HG03097 (cell line): ENCODE data around the gene CCR8.
"Not testable (repeated sequence)": the region's sequence is repeated elsewhere in the genome, so short reads cannot be mapped to it uniquely, and the experiment has no call there.

Experiments
- ATAC-seq: cut with Tn5 transposase; IDR thresholded peaks from one replicate; pipeline ENCODE4 v1.9.1; 2021; ENCODE audit not compliant: unreplicated experiment, low FRiP score

The CCR8 gene

DNA sequence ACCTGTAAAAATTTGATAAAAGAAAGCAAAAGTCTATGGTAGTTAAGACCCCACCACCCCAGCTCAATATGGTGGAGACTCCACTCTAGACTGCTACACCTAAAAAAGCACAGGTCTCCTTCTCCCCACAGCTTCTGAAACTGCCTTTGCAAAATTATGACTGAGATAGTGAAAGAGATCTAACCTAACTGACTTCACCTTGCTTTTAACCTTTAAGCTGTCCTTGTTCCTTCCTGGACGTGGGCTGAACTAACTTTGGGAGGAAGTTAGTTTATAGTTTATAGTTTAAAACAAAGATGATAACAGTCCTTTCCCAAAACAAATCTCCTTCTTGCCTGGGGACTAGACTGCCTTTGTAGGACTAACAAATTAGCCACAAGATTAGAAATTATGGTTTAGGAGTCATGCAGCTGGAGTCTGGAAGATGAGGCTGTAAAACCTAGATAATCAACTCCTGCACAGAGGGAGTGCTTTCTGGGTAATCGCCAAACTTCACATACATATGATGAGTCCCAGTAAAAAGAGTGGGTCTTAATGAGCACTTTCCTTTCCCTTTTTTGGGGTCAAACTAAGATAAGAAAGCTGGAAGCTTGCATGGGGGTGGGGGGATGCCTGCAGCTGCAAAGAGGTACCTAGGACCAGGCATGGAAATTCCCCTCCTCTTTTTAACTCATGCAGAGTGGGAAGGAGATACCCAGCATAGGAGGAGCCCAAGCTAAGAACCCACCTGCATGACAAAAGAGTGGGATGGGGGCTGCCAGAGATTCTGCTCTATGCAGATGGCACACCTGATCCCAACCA, 17.5 kb downstream of the CCR8 start:
- ATAC-seq = no peak

DNA sequence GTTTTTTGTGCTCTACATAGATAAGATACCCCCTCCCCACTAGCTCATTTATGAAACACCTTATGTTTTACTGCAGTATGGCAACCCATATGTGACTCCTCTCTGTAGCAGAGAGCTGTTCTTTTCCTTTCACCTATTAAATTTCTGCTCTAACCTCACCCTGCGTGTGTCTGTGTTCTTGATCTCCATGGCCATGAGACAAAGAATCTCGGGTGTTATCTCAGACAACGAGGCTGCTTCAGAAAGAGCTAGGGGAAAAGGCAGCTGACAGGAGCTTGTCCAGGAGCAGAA, 18.0 kb downstream of the CCR8 start:
- no peak for ATAC-seq

DNA sequence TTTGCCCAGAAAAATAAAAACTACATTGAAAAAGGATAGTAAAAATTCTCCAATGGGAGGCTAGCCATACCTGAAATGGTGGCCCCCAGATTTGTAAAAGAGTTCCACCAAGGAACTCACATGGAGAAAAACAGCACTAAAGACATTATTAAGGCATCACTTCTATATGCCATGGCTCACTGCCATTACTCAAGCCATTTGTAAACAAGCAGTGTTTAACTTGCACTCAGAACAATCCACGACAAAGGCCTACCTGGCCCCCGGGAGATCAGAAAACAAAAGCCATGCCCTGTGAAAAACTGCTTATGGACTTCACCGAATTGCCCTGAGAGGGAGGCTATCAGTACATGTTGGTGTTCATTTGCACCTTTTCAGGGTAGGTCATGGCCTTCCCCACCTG, 19.6 kb downstream of the CCR8 start:
- ATAC-seq = no peak

DNA sequence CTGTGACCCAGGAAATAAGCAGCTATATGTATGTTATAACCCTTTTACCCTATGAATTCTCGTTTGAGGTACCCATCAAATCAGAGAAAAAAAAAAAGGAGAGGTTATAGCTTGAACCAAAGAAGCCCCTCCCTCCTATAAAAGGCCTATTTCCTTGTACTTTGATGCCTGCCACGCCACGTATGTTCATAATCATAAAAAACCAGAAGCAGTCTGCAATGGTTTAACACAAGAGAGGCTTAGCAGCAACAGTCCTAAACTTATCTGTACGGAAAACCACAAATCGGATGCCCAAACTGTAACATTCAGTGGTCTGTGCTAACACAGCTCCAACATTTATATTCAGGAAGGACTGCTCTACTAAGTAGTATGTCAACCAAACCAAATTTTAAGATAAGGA, 21.2 kb downstream of the CCR8 start:
- no peak for ATAC-seq

DNA sequence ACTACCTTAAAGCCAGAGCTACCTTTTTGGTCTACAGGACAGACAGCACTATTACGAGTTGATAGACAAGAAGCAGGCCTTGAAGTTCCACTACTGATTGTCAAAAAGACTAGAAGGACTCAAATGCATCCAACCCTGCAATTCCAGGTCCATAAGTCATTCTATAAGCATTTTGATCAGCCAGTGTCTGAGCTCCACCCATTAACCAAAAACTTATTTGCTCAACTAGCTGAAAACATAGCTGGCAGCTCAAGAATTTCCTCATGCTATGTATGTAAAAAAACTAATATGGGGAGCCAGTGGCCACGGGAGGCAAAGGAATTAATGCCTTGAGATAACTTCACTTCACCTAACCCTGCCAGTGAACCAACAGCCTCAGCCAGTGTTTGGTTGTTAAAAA, 21.6 kb downstream of the CCR8 start:
- not testable (repeated sequence) for ATAC-seq

DNA sequence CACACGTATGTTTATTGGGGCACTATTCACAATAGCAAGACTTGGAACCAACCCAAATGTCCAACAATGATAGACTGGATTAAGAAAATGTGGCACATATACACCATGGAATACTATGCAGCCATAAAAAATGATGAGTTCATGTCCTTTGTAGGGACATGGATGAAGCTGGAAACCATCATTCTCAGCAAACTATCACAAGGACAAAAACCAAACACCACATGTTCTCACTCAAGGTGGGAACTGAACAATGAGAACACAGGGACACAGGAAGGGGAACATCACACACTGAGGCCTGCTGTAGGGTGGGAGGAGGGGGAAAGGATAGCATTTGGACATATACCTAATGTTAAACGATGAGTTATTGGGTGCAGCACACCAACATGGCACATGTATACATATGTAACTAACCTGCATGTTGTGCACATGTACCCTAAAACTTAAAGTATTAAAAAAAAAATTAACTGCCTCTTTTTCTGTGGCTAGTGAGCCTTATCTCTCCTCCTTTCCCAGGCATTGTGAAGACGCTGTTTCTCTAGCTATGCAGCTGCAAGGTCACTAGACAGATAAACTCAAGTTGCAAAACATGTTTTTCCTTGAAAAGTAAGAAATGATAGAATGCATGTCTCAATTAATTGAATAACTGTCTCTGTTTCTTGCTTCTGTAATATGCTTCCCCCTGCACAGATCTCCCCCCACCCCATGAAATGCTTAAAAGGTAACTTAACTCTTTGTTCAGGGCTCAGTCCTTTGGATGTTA, 23.8 kb downstream of the CCR8 start:
- ATAC-seq = not testable (repeated sequence)

DNA sequence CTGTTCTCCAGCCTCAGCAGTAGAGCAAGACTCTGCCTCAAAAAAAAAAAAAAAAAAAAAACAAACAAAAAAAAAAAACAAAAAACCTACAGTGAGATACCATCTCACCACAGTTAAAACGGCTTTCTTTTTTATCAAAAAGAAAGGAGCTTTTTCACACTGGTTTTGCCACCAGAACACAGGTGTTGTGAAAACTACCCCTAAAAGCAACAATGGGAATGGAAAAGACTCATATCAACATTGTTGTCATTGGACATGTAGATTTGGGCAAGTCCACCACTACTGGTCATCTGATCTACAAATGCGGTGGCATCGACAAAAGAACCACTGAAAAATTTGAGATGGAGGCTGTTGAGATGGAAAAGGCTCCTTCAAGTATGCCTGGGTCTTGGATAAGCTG, 28.8 kb downstream of the CCR8 start:
- no peak for ATAC-seq

DNA sequence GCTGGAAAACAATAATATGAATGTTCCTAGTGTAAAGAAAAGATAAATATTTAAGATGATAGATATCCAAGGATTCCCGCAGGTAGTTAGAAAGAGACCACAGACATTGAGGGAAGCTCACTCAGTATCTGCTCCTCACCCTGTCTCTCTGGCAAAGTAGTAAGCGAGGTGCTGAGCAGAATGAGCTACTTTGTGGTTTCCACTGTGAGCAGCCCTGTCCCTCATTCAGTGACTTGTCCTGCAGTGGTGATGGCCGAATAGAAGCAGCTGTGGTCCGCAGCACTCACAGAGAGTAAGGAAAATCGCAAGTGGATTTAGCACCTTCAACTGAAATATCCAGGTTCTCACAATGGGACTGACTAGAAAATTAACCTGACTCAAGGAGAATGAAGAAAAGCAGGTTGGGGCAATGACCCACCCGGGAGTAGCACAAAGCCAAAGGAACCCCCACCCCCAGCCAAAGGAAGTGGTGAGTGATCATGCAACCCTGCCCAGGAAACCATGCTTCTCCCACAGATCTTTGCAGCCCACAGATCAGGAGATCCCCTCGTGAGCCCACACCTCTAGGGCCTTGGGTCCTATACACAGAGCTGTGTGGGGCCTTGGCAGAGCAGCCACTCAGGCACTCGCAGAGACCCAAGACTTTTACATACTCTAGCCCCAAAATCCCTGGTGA, 31.9 kb downstream of the CCR8 start:
- peak; percentile 71 for ATAC-seq

DNA sequence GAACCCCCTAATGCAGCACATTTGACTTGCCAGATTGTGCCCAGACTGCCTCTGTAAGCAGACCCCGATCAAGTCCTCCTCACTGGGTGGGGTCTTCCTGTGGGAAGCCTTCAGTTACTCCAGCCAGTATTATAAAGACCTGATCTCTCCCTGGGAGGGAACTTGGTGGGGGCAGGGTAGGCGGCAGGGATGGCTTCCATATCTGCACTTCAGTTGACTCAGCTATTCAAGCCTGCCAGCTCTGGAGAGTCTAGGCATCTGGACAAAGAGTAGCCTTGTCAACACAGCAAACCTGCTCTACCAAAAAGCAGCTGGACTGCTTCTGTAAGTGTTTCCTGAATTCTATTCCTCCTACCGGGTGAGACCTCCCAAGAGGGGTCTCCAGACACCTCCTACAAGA, 32.7 kb downstream of the CCR8 start:
- ATAC-seq = no peak

DNA sequence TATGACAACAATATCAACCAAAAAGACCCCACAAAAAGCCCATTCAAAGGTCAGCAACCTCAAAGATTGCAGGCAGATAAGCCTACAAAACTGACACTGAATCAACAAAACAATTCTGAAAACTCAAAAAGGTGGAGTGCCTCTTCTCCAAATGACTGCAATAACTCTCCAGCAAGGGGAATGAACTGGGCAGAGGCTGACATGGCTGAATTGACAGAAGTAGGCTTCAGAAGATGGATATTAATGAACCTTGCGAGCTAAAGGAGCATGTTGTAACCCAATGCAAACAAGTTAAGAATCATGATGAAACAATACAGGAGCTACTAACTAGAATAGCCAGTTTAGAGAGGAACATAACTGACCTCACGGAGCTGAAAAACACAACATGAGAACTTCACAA, 33.3 kb downstream of the CCR8 start:
- ATAC-seq = no peak

DNA sequence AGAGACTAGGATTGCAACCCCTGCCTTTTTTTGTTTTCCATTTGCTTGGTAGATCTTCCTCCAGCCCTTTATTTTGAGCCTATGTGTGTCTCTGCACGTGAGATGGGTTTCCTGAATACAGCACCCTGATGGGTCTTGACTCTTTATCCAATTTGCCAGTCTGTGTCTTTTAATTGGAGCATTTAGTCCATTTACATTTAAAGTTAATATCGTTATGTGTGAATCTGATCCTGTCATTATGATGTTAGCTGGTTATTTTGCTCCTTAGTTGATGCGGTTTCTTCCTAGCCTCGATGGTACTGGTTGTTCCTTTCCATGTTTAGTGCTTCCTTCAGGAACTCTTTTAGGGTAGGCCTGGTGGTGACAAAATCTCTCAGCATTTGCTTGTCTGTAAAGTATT, 40.9 kb downstream of the CCR8 start:
- not testable (repeated sequence) for ATAC-seq

DNA sequence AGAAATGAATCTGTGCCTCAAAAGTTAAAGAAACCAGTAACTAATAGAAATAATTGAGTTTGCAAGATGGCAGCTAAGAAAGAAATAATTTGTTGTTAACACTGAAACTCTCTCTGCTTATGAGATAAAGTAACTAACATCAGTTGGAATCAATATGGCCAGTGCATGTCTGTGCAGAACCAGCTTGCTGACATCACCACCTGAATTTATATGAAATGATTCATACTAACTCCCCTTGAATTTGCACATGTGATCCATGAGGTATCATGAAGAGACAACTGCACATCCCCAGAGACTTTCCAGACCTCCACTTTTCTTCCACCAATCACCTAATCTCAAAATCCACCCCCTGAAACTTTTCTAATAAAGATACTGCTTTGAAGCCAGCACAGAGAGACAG, 43.3 kb downstream of the CCR8 start:
- no peak for ATAC-seq

DNA sequence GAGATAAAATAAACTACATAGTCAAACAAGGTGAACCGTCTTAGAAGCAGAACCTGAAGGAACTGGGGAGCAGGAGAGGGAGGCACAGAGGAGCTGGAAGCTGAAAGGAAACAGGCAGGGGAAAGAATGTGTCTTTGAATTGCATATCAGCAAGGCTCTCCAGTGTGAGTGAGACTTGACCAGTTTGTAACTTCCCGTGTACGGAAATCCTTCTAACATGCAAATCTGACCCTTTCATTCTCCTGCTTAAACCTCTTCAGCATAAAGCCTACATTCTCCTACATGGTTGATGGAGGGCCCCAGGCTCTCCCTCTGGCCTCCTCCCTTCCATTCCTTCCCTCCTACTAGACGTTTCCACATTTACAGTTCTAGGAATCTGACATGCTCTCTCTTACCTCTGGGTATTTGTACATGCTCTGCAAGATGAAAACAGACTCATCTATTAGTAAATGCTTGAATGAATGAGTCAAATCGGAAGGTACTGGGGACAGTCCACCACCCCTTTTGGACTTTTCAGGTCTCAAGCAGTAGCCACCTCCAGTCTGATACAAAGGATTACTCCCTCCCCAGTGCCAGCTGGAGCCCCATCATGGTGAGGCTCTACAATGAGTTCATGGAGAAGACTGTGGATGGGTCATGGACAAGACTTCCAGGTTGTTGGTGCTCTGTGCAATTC, 47.6 kb downstream of the CCR8 start:
- no peak for ATAC-seq

DNA sequence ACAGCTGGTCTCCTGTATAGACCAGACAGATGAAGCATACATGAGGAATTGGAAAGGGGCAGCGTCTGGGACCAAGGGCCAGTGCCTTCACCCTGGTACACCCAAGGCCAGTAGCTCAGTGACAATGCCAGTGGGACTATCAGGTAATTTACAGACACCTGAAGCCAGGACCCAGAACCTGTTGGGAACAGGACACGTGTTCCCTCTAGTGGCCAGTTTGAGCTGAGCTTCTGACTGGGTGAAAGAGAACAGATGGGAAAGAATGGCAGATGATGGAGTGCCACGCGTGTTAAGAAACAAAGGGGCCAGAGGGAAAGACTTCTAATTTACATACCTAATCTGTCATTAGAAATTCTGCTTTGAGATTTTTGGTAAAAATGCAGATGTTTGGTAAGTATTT, 48.6 kb downstream of the CCR8 start:
- ATAC-seq = peak; percentile 67

DNA sequence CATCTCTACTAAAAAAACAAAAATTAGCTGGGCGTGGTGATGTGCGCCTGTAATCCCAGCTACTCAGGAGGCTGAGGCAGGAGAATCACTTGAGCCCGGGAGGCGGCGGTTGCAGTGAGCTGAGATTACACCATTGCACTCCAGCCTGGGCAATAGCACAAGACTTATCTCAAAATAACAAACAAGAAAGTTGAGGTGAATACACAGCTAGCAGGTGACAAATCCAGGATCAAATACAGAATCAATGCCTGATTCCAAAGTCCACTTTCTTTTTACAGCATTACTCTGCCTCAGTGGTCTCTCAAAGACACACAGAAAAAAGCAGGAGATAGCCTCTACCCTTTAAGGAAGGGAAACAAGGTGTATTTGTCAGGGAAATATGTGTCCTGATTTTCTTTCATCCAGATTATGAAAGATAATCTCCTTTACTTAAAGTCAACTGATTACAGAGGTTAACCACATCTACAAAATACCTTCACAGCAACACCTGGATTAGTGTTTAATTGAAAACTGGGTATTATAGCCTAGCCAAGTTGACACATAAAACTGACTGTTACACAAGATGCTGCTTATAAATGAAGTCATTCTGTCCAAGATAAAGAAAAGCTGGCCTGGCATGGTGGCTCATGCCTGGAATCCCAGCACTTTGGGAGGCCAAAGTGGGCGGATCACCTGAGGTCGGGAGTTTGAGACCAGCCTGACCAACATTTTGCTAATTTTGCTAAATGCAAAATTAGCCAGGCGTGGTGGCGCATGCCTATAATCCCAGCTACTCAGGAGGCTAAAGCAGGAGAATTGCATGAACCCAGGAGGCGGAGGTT, 49.7 kb downstream of the CCR8 start:
- no peak for ATAC-seq

DNA sequence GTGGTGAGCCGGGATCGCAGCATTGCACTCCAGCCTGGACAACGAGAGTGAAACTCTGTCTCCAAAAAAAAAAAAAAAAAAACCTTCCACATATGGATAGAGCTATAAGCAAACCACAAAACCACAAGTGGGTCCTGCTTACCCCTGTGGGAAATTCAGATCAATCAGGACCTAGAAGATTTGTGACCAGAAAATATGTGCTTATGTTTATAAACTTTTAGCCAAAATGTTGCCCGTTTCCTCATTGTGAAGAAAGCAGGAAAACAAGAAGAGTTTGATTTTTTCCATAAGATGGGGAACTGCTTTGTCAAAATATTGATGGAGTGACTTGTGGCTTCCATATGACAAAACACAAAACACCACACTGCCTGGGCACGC, 50.3 kb downstream of the CCR8 start:
- no peak for ATAC-seq

DNA sequence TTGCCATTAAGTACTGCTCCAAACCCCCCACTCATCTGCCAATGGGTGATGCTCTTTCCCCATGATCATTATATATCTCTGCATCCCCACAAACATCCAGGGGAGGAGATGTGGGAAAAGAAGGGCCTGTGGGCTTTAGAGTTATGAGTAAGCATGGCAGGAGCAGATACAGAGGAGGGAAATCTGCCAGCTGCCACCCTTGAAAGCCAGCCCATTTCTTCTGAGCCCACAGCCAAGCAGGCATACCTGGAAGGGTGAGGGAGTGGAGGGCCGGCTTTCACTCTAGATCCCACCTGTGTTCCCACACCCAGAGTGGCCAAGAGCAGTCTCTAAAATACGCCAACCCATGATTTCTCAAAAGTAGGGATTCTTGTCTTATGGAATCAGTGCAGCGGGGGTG, 51.9 kb downstream of the CCR8 start:
- ATAC-seq = no peak
